Activated T-cell treated with anti-CD3 and anti-CD28 coated beads for 48 hours (primary cell): ENCODE measurements around the gene TMEM132A.

Source experiments
- DNase-seq: peaks from one replicate; pipeline ENCODE4 v3.0.0-alpha.2; 2020; ENCODE audit warnings: low read depth

TMEM132A gene

GRCh38 chr11:60937144-60937527 lies 12.9 kb downstream of the TMEM132A start:
- no peak for DNase-seq

GRCh38 chr11:60937811-60938210 lies 13.6 kb downstream of the TMEM132A start:
- DNase-seq = no peak

GRCh38 chr11:60938500-60938899 lies 14.2 kb downstream of the TMEM132A start:
- no peak for DNase-seq

- no peak for DNase-seq
These were observed 15.0 kb downstream of the TMEM132A start for GRCh38 chr11:60939301-60939700.

- DNase-seq = no peak
These were observed 15.6 kb downstream of the TMEM132A start for GRCh38 chr11:60939855-60940254.

GRCh38 chr11:60941371-60942119 lies 17.3 kb downstream of the TMEM132A start:
- DNase-seq = no peak

- DNase-seq = no peak
These were observed 18.0 kb downstream of the TMEM132A start for GRCh38 chr11:60942219-60942618.

GRCh38 chr11:60942970-60943565 lies 18.8 kb downstream of the TMEM132A start:
- DNase-seq = no peak

GRCh38 chr11:60944490-60945294 lies 20.4 kb downstream of the TMEM132A start:
- no peak for DNase-seq

GRCh38 chr11:60945295-60945667 lies 21.0 kb downstream of the TMEM132A start:
- no peak for DNase-seq

GRCh38 chr11:60946601-60947264 lies 22.5 kb downstream of the TMEM132A start:
- DNase-seq = no peak

- DNase-seq = no peak
These were observed 23.4 kb downstream of the TMEM132A start for GRCh38 chr11:60947700-60948099.

- DNase-seq = no peak
These were observed 24.0 kb downstream of the TMEM132A start for GRCh38 chr11:60948250-60948649.

- no peak for DNase-seq
These were observed 25.8 kb downstream of the TMEM132A start for GRCh38 chr11:60950024-60950423.

- no peak for DNase-seq
These were observed 26.8 kb downstream of the TMEM132A start for GRCh38 chr11:60950933-60951605.

GRCh38 chr11:60951606-60951903 lies 27.3 kb downstream of the TMEM132A start:
- DNase-seq = no peak

GRCh38 chr11:60951904-60952741 lies 27.9 kb downstream of the TMEM132A start, which contains the start of gene SLC15A3:
Gene SLC15A3 (minus strand): TSS chr11:60952176. CDS start chr11:60951551, 625 bp downstream.
- no peak for DNase-seq

GRCh38 chr11:60952742-60953170 lies 28.5 kb downstream of the TMEM132A start:
- no peak for DNase-seq

GRCh38 chr11:60953781-60954180 lies 29.5 kb downstream of the TMEM132A start:
- DNase-seq = no peak

GRCh38 chr11:60954421-60954820 lies 30.2 kb downstream of the TMEM132A start:
- no peak for DNase-seq

GRCh38 chr11:60955571-60955970 lies 31.3 kb downstream of the TMEM132A start:
- DNase-seq = no peak
